SH-SY5Y (cell line): ENCODE measurements around the gene NFIA.

ENCODE experiments used
- GATA2 ChIP-seq: IDR thresholded peaks from 2 replicates; pipeline ENCODE4 v1.6.1; 2011; ENCODE audit warnings: mild to moderate bottlenecking, low read depth, low read length
- GATA3 ChIP-seq: IDR thresholded peaks from 2 replicates; pipeline ENCODE4 v1.6.1; 2011; ENCODE audit warnings: low read depth, mild to moderate bottlenecking, low read length, moderate library complexity

- TF ChIP-seq GATA3 (no peak), GATA2 (no peak)
Measured at GRCh38 chr1:61280452-61280851, 198.1 kb downstream of the NFIA start.
